Measurements from ENCODE around the gene SUB1.

Gene SUB1

GRCh38 chr5:32618962-32619361, 33.6 kb downstream of the SUB1 start:
- H3K4me1 ChIP-seq (ENCODE audit: low read depth, poor library complexity, severe bottlenecking), result no peaks in the 10 kb centered on the region
- no peak overlapping the region for H3K9ac ChIP-seq
- H3K27me3 ChIP-seq (ENCODE audit: insufficient read depth, low read depth), result no peaks in the 10 kb centered on the region
- no peaks in the 10 kb centered on the region for H3K36me3 ChIP-seq (ENCODE audit: insufficient read depth)
- no peak overlapping the region for H3K4me2 ChIP-seq
- H3K79me2 ChIP-seq (ENCODE audit: insufficient read depth, low read depth), result no peaks in the 10 kb centered on the region
- no peak overlapping the region for H3K4me3 ChIP-seq (IDR thresholded peaks at IDR 0.05; ENCODE audit: insufficient read depth, low read depth, low read length)
- TF ChIP-seq, protein P1, sequence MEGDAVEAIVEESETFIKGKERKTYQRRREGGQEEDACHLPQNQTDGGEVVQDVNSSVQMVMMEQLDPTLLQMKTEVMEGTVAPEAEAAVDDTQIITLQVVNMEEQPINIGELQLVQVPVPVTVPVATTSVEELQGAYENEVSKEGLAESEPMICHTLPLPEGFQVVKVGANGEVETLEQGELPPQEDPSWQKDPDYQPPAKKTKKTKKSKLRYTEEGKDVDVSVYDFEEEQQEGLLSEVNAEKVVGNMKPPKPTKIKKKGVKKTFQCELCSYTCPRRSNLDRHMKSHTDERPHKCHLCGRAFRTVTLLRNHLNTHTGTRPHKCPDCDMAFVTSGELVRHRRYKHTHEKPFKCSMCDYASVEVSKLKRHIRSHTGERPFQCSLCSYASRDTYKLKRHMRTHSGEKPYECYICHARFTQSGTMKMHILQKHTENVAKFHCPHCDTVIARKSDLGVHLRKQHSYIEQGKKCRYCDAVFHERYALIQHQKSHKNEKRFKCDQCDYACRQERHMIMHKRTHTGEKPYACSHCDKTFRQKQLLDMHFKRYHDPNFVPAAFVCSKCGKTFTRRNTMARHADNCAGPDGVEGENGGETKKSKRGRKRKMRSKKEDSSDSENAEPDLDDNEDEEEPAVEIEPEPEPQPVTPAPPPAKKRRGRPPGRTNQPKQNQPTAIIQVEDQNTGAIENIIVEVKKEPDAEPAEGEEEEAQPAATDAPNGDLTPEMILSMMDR (conservative IDR thresholded peaks at IDR 0.05; ENCODE audit: low read depth, low read length), result no peak
- no peak overlapping the region for H3K27ac ChIP-seq
- no peak overlapping the region for H2AFZ ChIP-seq (ENCODE audit: low read depth)
- no peaks in the 10 kb centered on the region for H4K20me1 ChIP-seq (ENCODE audit: insufficient read depth)

- H3K4me3 ChIP-seq (IDR thresholded peaks at IDR 0.05; ENCODE audit: insufficient read depth, low read depth, low read length), result no peak overlapping the region
- H3K9ac ChIP-seq, result no peak overlapping the region
- H3K4me2 ChIP-seq, result no peak overlapping the region
- H3K4me1 ChIP-seq (ENCODE audit: low read depth, poor library complexity, severe bottlenecking), result no peaks in the 10 kb centered on the region
- H3K27me3 ChIP-seq (ENCODE audit: insufficient read depth, low read depth), result no peaks in the 10 kb centered on the region
- TF ChIP-seq, protein P1 (conservative IDR thresholded peaks at IDR 0.05; ENCODE audit: low read depth, low read length), result no peak
- no peaks in the 10 kb centered on the region for H4K20me1 ChIP-seq (ENCODE audit: insufficient read depth)
- no peaks in the 10 kb centered on the region for H3K36me3 ChIP-seq (ENCODE audit: insufficient read depth)
- no peaks in the 10 kb centered on the region for H3K79me2 ChIP-seq (ENCODE audit: insufficient read depth, low read depth)
- H2AFZ ChIP-seq (ENCODE audit: low read depth), result no peak overlapping the region
- no peak overlapping the region for H3K27ac ChIP-seq
Observed at GRCh38 chr5:32621256-32621655, 35.9 kb downstream of the SUB1 start.

- Histone ChIP-seq H2AFZ (ENCODE audit: low read depth) (no peak overlapping the region), H3K9ac (no peak overlapping the region), H3K4me1 (ENCODE audit: low read depth, poor library complexity, severe bottlenecking) (no peaks in the 10 kb centered on the region), H4K20me1 (ENCODE audit: insufficient read depth) (no peaks in the 10 kb centered on the region), H3K27ac (no peak overlapping the region), H3K4me3 (IDR thresholded peaks at IDR 0.05; ENCODE audit: insufficient read depth, low read depth, low read length) (no peak overlapping the region), H3K36me3 (ENCODE audit: insufficient read depth) (no peaks in the 10 kb centered on the region), H3K27me3 (ENCODE audit: insufficient read depth, low read depth) (no peaks in the 10 kb centered on the region), H3K79me2 (ENCODE audit: insufficient read depth, low read depth) (no peaks in the 10 kb centered on the region), H3K4me2 (no peak overlapping the region)
- TF ChIP-seq, protein P1 (conservative IDR thresholded peaks at IDR 0.05; ENCODE audit: low read depth, low read length), result no peak
Observed at GRCh38 chr5:32625106-32625505, 39.7 kb downstream of the SUB1 start.

DNA sequence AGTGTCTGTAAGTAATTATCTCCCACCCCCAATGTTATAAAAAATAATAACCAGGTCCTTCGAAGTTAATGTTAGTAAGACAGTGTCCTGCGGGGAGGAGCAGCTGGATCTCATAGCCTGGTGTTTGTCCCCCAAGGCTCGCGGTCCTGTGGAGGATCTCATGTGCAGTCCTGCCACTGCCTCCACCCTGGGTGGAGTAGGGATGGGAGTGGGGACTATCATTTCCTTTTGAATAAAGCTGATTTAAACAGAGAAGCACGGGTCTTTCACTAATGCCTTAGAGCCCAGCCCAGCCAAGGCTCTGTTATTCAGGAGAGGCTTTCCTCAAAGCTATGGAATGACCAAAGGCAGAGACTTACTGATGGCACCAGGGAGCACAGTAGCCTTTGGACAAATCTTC, 40.2 kb downstream of the SUB1 start:
- Histone ChIP-seq H4K20me1 (ENCODE audit: insufficient read depth) (no peaks in the 10 kb centered on the region), H3K4me1 (ENCODE audit: low read depth, poor library complexity, severe bottlenecking) (no peaks in the 10 kb centered on the region), H3K36me3 (ENCODE audit: insufficient read depth) (no peaks in the 10 kb centered on the region), H2AFZ (ENCODE audit: low read depth) (no peak overlapping the region), H3K27me3 (ENCODE audit: insufficient read depth, low read depth) (no peaks in the 10 kb centered on the region), H3K4me2 (no peak overlapping the region), H3K27ac (no peak overlapping the region), H3K4me3 (IDR thresholded peaks at IDR 0.05; ENCODE audit: insufficient read depth, low read depth, low read length) (no peak overlapping the region), H3K9ac (no peak overlapping the region), H3K79me2 (ENCODE audit: insufficient read depth, low read depth) (no peaks in the 10 kb centered on the region)
- TF ChIP-seq, protein P1 (conservative IDR thresholded peaks at IDR 0.05; ENCODE audit: low read depth, low read length), result no peak
